Measurements from ENCODE around the gene PRKG1. TPM values are rescaled to one million over a fixed set of nuclear protein-coding genes. Genes with fewer than 3 reads are reported as not detected.
A peak's percentile ranks its signal among the peaks of the same experiment; 100 is the strongest.

Gene PRKG1
- total and polyA plus RNA-seq, 7 donors: 4.5 to 49.0 (median 31.7) TPM

DNA sequence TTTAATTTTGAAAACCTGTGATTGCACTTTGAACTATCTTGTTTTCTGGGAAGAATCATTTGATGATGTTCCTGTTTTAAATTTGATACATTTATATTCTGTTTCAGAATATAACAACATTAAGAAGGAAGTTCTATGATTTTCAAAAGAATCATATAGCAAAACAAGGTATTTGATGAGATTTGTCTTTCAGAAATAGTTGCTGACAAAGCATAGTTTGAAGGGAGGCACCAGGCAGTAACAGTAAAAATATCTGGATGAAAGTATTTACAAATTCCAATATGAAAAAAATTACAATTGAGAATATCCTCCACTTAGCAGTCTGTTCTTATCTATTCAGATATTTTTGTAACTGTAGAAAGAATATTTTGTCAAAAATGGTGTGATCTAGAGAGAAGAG lies 891.2 kb downstream of the PRKG1 start:
- intact Hi-C loops (cut with DNase I): loop anchor here in 1 of 2 donors (10.0 kb wide), 1 partner anchor 249 kb away; no protein-coding TSS in a partner anchor
- TF ChIP-seq, protein P1, sequence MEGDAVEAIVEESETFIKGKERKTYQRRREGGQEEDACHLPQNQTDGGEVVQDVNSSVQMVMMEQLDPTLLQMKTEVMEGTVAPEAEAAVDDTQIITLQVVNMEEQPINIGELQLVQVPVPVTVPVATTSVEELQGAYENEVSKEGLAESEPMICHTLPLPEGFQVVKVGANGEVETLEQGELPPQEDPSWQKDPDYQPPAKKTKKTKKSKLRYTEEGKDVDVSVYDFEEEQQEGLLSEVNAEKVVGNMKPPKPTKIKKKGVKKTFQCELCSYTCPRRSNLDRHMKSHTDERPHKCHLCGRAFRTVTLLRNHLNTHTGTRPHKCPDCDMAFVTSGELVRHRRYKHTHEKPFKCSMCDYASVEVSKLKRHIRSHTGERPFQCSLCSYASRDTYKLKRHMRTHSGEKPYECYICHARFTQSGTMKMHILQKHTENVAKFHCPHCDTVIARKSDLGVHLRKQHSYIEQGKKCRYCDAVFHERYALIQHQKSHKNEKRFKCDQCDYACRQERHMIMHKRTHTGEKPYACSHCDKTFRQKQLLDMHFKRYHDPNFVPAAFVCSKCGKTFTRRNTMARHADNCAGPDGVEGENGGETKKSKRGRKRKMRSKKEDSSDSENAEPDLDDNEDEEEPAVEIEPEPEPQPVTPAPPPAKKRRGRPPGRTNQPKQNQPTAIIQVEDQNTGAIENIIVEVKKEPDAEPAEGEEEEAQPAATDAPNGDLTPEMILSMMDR (IDR thresholded peaks at IDR 0.05): no peak
- Histone ChIP-seq H3K9me3 (no peaks in the 10 kb centered on the region), H3K36me3 (ENCODE audit: insufficient read depth in 1 of 2, low read depth in 1 of 2) (no peaks in the 10 kb centered on the region), H3K4me3 (no peak overlapping the region), H3K27me3 (ENCODE audit: insufficient read depth in 3 of 3, low read length in 2 of 3) (no peaks in the 10 kb centered on the region), H3K27ac (no peak overlapping the region), H3K4me1 (peaks cover 4% of the 10 kb centered on the region)
- no peak for ATAC-seq
- DNase-seq: no peak

DNA sequence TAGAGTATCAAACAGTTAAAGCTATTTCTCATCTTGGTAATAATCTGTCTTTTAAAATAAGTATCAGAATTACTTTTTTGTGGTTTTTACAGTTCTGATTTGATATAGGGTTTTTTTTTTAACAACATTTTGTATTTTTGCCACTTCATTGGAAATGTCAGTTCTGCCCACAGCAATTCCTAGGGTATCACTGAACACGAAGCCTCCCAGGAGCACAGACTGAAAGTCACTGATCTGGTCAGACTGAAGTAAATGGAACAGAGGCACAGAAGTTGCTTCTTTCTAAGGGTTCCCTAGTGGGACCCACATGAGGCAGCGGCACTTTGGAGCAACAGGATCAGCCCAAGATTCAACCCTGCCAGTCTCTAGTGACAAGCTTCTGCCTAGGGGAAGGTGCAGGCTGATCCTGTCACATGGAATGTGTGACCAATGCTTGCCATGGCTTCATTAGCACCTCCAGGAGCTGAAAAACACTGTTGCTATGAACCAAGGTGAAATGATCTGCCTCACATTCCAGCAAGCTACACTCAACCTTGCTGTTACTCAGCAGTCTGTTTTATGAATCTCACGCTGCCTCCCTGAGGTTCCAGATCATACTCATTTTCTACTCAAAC lies 898.6 kb downstream of the PRKG1 start:
- peak in 1 of 4 donors; percentile 41 for ATAC-seq
- 80 to 94% (median 88%) methylated on average over 3 of the region's 3 CpGs for WGBS, 3 donors
- no peaks in the 10 kb centered on the region for H3K9me3 ChIP-seq
- no peak overlapping the region for H3K27ac ChIP-seq
- H3K27me3 ChIP-seq (ENCODE audit: insufficient read depth in 3 of 3, low read length in 2 of 3): no peaks in the 10 kb centered on the region
- no peak for DNase-seq
- intact Hi-C loops (cut with DNase I): no loop called here
- TF ChIP-seq, protein P1 (IDR thresholded peaks at IDR 0.05): no peak
- H3K4me1 ChIP-seq: no peaks in the 10 kb centered on the region
- no peak overlapping the region for H3K4me3 ChIP-seq
- H3K36me3 ChIP-seq (ENCODE audit: insufficient read depth in 1 of 2, low read depth in 1 of 2): no peaks in the 10 kb centered on the region

DNA sequence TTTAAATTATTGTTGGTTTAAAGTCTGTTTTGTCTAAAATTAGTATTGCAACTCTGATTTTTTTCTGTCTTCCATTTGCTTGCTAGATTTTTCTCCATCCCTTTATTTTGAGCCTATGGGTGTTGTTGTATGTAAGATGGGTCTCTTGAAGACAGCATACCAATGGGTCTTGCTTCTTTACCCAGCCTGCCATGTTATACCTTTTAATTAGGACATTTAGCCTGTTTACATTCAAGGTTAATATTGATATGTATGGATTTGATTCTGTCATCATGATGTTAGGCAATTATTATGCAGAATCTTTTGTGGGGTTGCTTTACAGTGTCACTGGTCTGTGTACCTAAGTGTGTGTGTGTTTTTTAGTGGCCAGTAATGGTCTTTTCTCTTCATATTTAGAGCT lies 906.5 kb downstream of the PRKG1 start:
- Histone ChIP-seq H3K4me1 (no peaks in the 10 kb centered on the region), H3K27me3 (ENCODE audit: insufficient read depth in 3 of 3, low read length in 2 of 3) (no peaks in the 10 kb centered on the region), H3K9me3 (peaks cover 8% of the 10 kb centered on the region), H3K4me3 (no peak overlapping the region), H3K27ac (no peak overlapping the region), H3K36me3 (ENCODE audit: insufficient read depth in 1 of 2, low read depth in 1 of 2) (no peaks in the 10 kb centered on the region)
- no peak for ATAC-seq
- DNase-seq: no peak
- TF ChIP-seq, protein P1 (IDR thresholded peaks at IDR 0.05): no peak
- intact Hi-C loops (cut with DNase I): loop anchor here in 1 of 2 donors (10.0 kb wide), 1 partner anchor 234 kb away; no protein-coding TSS in a partner anchor

DNA sequence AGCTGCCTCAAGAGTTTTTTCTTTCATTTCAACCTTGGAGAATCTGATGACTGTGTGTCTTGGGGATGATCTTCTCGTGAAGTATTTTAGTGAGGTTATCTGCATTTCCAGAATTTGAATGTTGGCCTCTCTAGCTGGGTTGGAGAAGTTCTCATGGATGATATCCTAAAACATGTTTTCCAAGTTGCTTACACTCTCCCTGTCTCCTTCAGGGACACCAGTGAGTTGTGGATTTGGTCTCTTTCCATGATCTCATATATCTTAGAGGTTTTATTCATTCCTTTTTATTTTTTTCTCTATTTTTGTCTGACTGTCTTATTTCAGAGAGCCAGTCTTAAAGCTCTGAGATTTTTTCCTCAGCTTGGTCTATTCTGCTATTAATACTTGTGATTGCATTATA lies 907.4 kb downstream of the PRKG1 start:
- Histone ChIP-seq H3K27ac (no peak overlapping the region), H3K9me3 (peaks cover 8% of the 10 kb centered on the region), H3K27me3 (ENCODE audit: insufficient read depth in 3 of 3, low read length in 2 of 3) (no peaks in the 10 kb centered on the region), H3K36me3 (ENCODE audit: insufficient read depth in 1 of 2, low read depth in 1 of 2) (no peaks in the 10 kb centered on the region), H3K4me3 (no peak overlapping the region), H3K4me1 (peaks cover 6% of the 10 kb centered on the region)
- TF ChIP-seq, protein P1 (IDR thresholded peaks at IDR 0.05): no peak
- ATAC-seq: no peak
- DNase-seq: no peak
- 68 to 82% (median 78%) methylated on average over 1 of the region's 1 CpG for WGBS, 3 donors
- intact Hi-C loops (cut with DNase I): loop anchor here in 1 of 2 donors (10.0 kb wide), 1 partner anchor 233 kb away; no protein-coding TSS in a partner anchor

DNA sequence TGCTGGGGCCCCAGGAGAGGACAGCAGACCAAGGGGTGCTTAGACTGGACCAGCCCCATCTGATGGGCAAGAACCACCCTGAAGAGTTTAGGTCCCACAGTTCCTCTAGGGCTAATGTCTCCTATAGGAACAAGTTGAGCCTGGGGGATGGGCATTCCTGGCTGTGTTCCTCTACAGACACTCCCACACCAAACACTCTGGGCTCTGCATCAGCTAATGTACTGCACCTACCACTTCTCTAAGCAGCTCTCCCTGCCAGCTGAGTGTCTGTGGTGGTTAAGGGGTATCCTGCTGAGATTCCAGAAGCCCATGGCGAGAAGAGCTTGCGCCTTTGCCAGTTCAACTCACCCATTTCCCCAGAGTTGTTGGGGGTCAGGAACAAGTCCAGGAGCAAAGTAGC lies 909.2 kb downstream of the PRKG1 start:
- Histone ChIP-seq H3K9me3 (peaks cover 8% of the 10 kb centered on the region), H3K27me3 (ENCODE audit: insufficient read depth in 3 of 3, low read length in 2 of 3) (no peaks in the 10 kb centered on the region), H3K27ac (no peak overlapping the region), H3K4me1 (peaks cover 9% of the 10 kb centered on the region), H3K36me3 (ENCODE audit: insufficient read depth in 1 of 2, low read depth in 1 of 2) (no peaks in the 10 kb centered on the region), H3K4me3 (no peak overlapping the region)
- WGBS, 3 donors: 94 to 100% (median 98%) methylated on average over 2 of the region's 2 CpGs
- intact Hi-C loops (cut with DNase I): loop anchor here in 1 of 2 donors (10.0 kb wide), 1 partner anchor 231 kb away; no protein-coding TSS in a partner anchor
- ATAC-seq: no peak
- DNase-seq: no peak
- TF ChIP-seq, protein P1 (IDR thresholded peaks at IDR 0.05): no peak
